OCI-LY7 (cell line): ENCODE measurements around the gene DIAPH1.

Experiments used
- EZH2phosphoT487 ChIP-seq: fragments of 200-600 bp; sonication (generic); IDR thresholded peaks from 2 replicates; pipeline ENCODE4 v1.6.1; 2018; ENCODE audit warnings: low read depth, borderline replicate concordance, mild to moderate bottlenecking, mixed run types, antibody characterized with exemption, low read length, moderate library complexity, mixed read lengths
- TF ChIP-seq, protein P1 (sequence below): fragments of 200-600 bp; sonication (generic); conservative IDR thresholded peaks from 2 replicates; pipeline ENCODE4 v1.5.1; 2014; ENCODE audit warnings: mild to moderate bottlenecking, antibody characterized with exemption, low read length, moderate library complexity, mixed read lengths

DNA sequence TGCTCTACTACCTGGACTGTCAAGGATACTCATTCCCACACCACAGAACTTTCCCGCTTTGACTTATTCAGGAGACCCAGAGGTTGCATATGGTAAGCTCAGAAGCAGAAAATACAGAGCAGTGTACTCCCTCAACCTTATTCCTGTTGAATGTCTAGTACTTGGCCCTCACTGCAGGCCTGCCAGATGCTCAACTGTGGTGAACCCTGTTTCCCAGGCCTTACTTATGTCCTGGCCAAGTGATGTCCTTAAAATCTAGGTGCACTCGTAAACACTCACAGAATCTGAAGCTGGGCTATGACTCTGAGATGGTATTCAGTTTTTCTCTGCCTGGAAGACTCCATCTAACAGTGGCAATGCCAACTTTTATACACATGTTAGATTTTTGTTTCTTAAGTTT is 21.0 kb downstream of the DIAPH1 start:
- TF ChIP-seq, protein P1, sequence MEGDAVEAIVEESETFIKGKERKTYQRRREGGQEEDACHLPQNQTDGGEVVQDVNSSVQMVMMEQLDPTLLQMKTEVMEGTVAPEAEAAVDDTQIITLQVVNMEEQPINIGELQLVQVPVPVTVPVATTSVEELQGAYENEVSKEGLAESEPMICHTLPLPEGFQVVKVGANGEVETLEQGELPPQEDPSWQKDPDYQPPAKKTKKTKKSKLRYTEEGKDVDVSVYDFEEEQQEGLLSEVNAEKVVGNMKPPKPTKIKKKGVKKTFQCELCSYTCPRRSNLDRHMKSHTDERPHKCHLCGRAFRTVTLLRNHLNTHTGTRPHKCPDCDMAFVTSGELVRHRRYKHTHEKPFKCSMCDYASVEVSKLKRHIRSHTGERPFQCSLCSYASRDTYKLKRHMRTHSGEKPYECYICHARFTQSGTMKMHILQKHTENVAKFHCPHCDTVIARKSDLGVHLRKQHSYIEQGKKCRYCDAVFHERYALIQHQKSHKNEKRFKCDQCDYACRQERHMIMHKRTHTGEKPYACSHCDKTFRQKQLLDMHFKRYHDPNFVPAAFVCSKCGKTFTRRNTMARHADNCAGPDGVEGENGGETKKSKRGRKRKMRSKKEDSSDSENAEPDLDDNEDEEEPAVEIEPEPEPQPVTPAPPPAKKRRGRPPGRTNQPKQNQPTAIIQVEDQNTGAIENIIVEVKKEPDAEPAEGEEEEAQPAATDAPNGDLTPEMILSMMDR: no peak
- no peak for TF ChIP-seq EZH2phosphoT487
